OCI-LY1 (cell line): ENCODE results near the gene CCR8.

Experiments
- CTCF ChIP-seq: fragments of 200-600 bp; sonication (generic), shearing (Covaris generic); IDR thresholded peaks from 2 replicates; pipeline ENCODE4 v1.5.1; 2017; ENCODE audit warnings: mild to moderate bottlenecking, antibody characterized with exemption, low read length, moderate library complexity, mixed read lengths
- EZH2 ChIP-seq: fragments of 200-600 bp; sonication (generic), shearing (Covaris generic); IDR thresholded peaks from 2 replicates; pipeline ENCODE4 v1.8.0; 2017; ENCODE audit warnings: borderline replicate concordance, mixed run types, mild to moderate bottlenecking, antibody characterized with exemption, low read length, moderate library complexity, mixed read lengths

GRCh38 chr3:39362192-39362591 lies 32.7 kb downstream of the CCR8 start:
- no peak for TF ChIP-seq CTCF
- TF ChIP-seq EZH2, result no peak
